Measurements from ENCODE around the gene SMIM35. TPM values are rescaled to one million over a fixed set of nuclear protein-coding genes. Genes with fewer than 3 reads are reported as not detected.

SMIM35 gene
- total and polyA plus RNA-seq, 2 of the 4 experiments (the other 2 are of a cell fraction), result not detected

GRCh38 chr11:117993988-117994745 lies 92.6 kb downstream of the SMIM35 start:
- Histone ChIP-seq H3K4ac (ENCODE audit: low read depth, low read length) (no peak overlapping the region), H3K36me3 (ENCODE audit: control insufficient read depth, insufficient read depth, low read length) (no peaks in the 10 kb centered on the region), H3K4me3 (ENCODE audit: insufficient read depth, low read depth, low read length) (no peak overlapping the region), H4K8ac (ENCODE audit: low read depth in 2 of 2, low read length in 2 of 2) (no peak overlapping the region), H3K4me1 (ENCODE audit: control insufficient read depth, insufficient read depth, low read length) (no peaks in the 10 kb centered on the region), H3K9ac (ENCODE audit: low read depth, low read length) (no peak overlapping the region), H3K14ac (replicated peaks; ENCODE audit: low read depth, low read length) (no peak overlapping the region), H2BK15ac (ENCODE audit: low read depth, low read length) (no peak overlapping the region), H3K23ac (ENCODE audit: low read depth, low read length) (no peak overlapping the region), H4K91ac (ENCODE audit: insufficient read depth, low read depth, low read length) (no peak overlapping the region), H3K9me1 (ENCODE audit: insufficient read depth, low read length) (no peaks in the 10 kb centered on the region), H2BK5ac (ENCODE audit: low read depth, low read length, poor library complexity, severe bottlenecking) (no peak overlapping the region), H2AFZ (replicated peaks; ENCODE audit: low read length, poor library complexity) (no peak overlapping the region), H3K4me2 (ENCODE audit: low read depth, low read length) (no peak overlapping the region), H3K79me1 (ENCODE audit: low read depth in 1 of 2, low read length in 2 of 2) (no peaks in the 10 kb centered on the region), H4K20me1 (ENCODE audit: insufficient read depth, low read length) (no peaks in the 10 kb centered on the region), H3K56ac (ENCODE audit: extremely low read depth, insufficient read depth, low read length) (no peak overlapping the region), H3K27ac (ENCODE audit: insufficient read depth, low read length) (no peak overlapping the region), H3K18ac (ENCODE audit: low read depth, low read length) (no peak overlapping the region), H2AK5ac (ENCODE audit: low read depth, low read length) (no peak overlapping the region), H2AK9ac (replicated peaks; ENCODE audit: low read depth, low read length, poor library complexity) (no peak overlapping the region), H2BK120ac (ENCODE audit: low read depth, low read length) (no peak overlapping the region), H3K27me3 (ENCODE audit: control insufficient read depth, insufficient read depth, low read length) (no peaks in the 10 kb centered on the region; the same call in 1 of the 2 replicates), H3K9me3 (ENCODE audit: control insufficient read depth, insufficient read depth, low read length) (no peaks in the 10 kb centered on the region), H4K5ac (ENCODE audit: low read depth, low read length) (no peak overlapping the region), H2BK20ac (ENCODE audit: low read depth, low read length) (no peak overlapping the region)
- dilution Hi-C loops (cut with HindIII; ENCODE audit: low sequenced_read_pairs, unreplicated experiment), result no loop called here
- ATAC-seq (ENCODE audit: low read depth) (no peak), DNase-seq (no peak)
- no TSS peak for BruUV-seq (replicated peaks)
- intact Hi-C loops (cut with micrococcal nuclease), result no loop called here
- in situ Hi-C loops (cut with MboI; ENCODE audit: low sequenced_read_pairs), result no loop called here
- 10% methylated on average over 2 of the region's 9 CpGs; no CpG with 5 or more reads in 1 of the 2 experiments for WGBS, 2 experiments (ENCODE audit: extremely low coverage in 2 of 2, insufficient read length in 1 of 2)
- ChIA-PET POLR2A (ENCODE audit: unreplicated experiment) (no interaction called here), CTCF (no interaction called here)
- no peak for TF ChIP-seq FOS (IDR thresholded peaks at IDR 0.05; ENCODE audit: low read depth, low read length)
- no peak for TF ChIP-seq MAZ (IDR thresholded peaks at IDR 0.05; ENCODE audit: borderline replicate concordance, low read depth, low read length)
- no peak for TF ChIP-seq POLR2A (IDR thresholded peaks at IDR 0.05; ENCODE audit: low read depth, low read length)
- no peak for TF ChIP-seq RAD21 (IDR thresholded peaks at IDR 0.05; ENCODE audit: low read length)
- TF ChIP-seq CHD1 (IDR thresholded peaks at IDR 0.05; ENCODE audit: low read depth, low read length), result no peak
- TF ChIP-seq, protein P1, sequence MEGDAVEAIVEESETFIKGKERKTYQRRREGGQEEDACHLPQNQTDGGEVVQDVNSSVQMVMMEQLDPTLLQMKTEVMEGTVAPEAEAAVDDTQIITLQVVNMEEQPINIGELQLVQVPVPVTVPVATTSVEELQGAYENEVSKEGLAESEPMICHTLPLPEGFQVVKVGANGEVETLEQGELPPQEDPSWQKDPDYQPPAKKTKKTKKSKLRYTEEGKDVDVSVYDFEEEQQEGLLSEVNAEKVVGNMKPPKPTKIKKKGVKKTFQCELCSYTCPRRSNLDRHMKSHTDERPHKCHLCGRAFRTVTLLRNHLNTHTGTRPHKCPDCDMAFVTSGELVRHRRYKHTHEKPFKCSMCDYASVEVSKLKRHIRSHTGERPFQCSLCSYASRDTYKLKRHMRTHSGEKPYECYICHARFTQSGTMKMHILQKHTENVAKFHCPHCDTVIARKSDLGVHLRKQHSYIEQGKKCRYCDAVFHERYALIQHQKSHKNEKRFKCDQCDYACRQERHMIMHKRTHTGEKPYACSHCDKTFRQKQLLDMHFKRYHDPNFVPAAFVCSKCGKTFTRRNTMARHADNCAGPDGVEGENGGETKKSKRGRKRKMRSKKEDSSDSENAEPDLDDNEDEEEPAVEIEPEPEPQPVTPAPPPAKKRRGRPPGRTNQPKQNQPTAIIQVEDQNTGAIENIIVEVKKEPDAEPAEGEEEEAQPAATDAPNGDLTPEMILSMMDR (conservative IDR thresholded peaks at IDR 0.05; ENCODE audit: low read depth, low read length), result no peak
- TF ChIP-seq, protein P2, sequence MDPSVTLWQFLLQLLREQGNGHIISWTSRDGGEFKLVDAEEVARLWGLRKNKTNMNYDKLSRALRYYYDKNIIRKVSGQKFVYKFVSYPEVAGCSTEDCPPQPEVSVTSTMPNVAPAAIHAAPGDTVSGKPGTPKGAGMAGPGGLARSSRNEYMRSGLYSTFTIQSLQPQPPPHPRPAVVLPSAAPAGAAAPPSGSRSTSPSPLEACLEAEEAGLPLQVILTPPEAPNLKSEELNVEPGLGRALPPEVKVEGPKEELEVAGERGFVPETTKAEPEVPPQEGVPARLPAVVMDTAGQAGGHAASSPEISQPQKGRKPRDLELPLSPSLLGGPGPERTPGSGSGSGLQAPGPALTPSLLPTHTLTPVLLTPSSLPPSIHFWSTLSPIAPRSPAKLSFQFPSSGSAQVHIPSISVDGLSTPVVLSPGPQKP (IDR thresholded peaks at IDR 0.05; ENCODE audit: borderline replicate concordance, low read depth, low read length), result no peak
- no peak for TF ChIP-seq MAFK (IDR thresholded peaks at IDR 0.05; ENCODE audit: low read depth, low read length)
